Measurements from ENCODE around the gene ADAMTSL3. TPM values are rescaled to one million over a fixed set of nuclear protein-coding genes. Genes with fewer than 3 reads are reported as not detected.

ADAMTSL3 gene
- total RNA-seq, 1 experiment from 2014 or later: 1.8 TPM

DNA sequence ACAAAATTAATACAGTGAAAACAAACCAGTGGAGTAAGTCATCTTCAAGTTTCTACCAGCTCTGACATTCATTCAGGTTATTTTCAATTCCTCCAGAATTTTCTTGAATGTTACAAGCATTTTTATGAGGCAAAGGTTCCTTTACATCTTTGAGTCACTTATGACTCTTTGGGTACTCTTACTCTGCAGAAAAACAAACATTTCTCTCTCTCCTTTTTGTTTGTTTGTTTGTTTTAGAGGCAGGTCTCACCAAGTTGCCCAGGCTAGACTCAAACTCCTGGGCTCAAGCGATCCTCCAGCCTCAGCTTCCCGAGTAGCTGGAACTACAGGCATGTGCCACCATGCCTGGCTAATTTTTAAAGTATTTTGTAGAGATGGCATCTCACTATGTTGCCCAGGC is 233.5 kb downstream of the ADAMTSL3 start:
- no peak overlapping the region for H3K27ac Mint-ChIP-seq
- ChIA-PET CTCF (no interaction called here), POLR2A (no interaction called here)
- ATAC-seq (no peak), DNase-seq (ENCODE audit: low spot score) (no peak)
- H3K9me3 Mint-ChIP-seq: no peaks in the 10 kb centered on the region
- no peaks in the 10 kb centered on the region for H3K4me1 Mint-ChIP-seq
- no peaks in the 10 kb centered on the region for H3K27me3 Mint-ChIP-seq (ENCODE audit: low read depth)
- H3K36me3 Mint-ChIP-seq: no peaks in the 10 kb centered on the region
- H3K4me3 Mint-ChIP-seq: no peak overlapping the region
- TF ChIP-seq TEAD1 (CRISPR knock-in tag; IDR thresholded peaks at IDR 0.05) (no peak), IRF2 (CRISPR knock-in tag; IDR thresholded peaks at IDR 0.05; ENCODE audit: borderline replicate concordance, low read depth) (no peak), TCF7 (CRISPR knock-in tag; IDR thresholded peaks at IDR 0.05; ENCODE audit: low read depth) (no peak), SP1 (CRISPR knock-in tag; conservative IDR thresholded peaks at IDR 0.05) (no peak), MXD4 (CRISPR knock-in tag; IDR thresholded peaks at IDR 0.05; ENCODE audit: borderline replicate concordance) (no peak), ZNF425 (CRISPR knock-in tag; conservative IDR thresholded peaks at IDR 0.05) (no peak), EMX1 (CRISPR knock-in tag; IDR thresholded peaks at IDR 0.05) (no peak), CDX4 (CRISPR knock-in tag; IDR thresholded peaks at IDR 0.05; ENCODE audit: borderline replicate concordance) (no peak), ZNF423 (CRISPR knock-in tag; IDR thresholded peaks at IDR 0.05) (no peak), TEAD4 (CRISPR knock-in tag; IDR thresholded peaks at IDR 0.05) (no peak), RELA (CRISPR knock-in tag; IDR thresholded peaks at IDR 0.05; ENCODE audit: borderline replicate concordance) (no peak), ZBTB21 (CRISPR knock-in tag; IDR thresholded peaks at IDR 0.05; ENCODE audit: borderline replicate concordance) (no peak), ATF1 (CRISPR knock-in tag; IDR thresholded peaks at IDR 0.05) (no peak), CREM (CRISPR knock-in tag; IDR thresholded peaks at IDR 0.05) (no peak)
- TF ChIP-seq, protein P1, sequence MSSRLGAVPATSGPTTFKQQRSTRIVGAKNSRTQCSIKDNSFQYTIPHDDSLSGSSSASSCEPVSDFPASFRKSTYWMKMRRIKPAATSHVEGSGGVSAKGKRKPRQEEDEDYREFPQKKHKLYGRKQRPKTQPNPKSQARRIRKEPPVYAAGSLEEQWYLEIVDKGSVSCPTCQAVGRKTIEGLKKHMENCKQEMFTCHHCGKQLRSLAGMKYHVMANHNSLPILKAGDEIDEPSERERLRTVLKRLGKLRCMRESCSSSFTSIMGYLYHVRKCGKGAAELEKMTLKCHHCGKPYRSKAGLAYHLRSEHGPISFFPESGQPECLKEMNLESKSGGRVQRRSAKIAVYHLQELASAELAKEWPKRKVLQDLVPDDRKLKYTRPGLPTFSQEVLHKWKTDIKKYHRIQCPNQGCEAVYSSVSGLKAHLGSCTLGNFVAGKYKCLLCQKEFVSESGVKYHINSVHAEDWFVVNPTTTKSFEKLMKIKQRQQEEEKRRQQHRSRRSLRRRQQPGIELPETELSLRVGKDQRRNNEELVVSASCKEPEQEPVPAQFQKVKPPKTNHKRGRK (CRISPR knock-in tag; IDR thresholded peaks at IDR 0.05; ENCODE audit: borderline replicate concordance): no peak

DNA sequence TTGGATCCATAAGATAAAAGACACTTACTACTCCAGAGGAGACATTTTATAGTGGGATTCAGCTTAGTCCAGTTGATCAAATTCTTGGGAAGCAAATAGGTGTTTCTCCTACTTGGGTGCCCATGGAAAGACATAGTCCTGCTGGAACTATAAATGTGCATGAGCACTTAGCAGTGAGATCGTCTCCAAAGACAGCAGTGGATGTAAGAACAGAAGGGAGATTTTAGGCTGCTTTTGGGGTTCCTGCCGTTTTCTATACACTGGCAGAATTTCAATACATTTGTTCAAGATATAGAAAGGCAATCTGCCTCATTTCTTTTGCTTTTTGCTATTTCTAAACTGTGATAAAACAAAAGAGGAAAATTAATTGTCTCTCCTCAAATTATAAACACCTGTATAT is 234.0 kb downstream of the ADAMTSL3 start:
- ChIA-PET POLR2A (no interaction called here), CTCF (no interaction called here)
- Mint-ChIP-seq H3K36me3 (no peaks in the 10 kb centered on the region), H3K4me3 (no peak overlapping the region), H3K4me1 (no peaks in the 10 kb centered on the region), H3K27me3 (ENCODE audit: low read depth) (no peaks in the 10 kb centered on the region), H3K9me3 (no peaks in the 10 kb centered on the region), H3K27ac (no peak overlapping the region)
- no peak for DNase-seq (ENCODE audit: low spot score)
- ATAC-seq: no peak
- no peak for TF ChIP-seq TEAD4 (CRISPR knock-in tag; IDR thresholded peaks at IDR 0.05)

GRCh38 chr15:83889995-83890394 is 236.1 kb downstream of the ADAMTSL3 start:
- Mint-ChIP-seq H3K4me3 (no peak overlapping the region), H3K9me3 (no peaks in the 10 kb centered on the region), H3K36me3 (no peaks in the 10 kb centered on the region), H3K4me1 (no peaks in the 10 kb centered on the region), H3K27ac (no peak overlapping the region), H3K27me3 (ENCODE audit: low read depth) (no peaks in the 10 kb centered on the region)
- CTCF ChIA-PET: no interaction called here
- POLR2A ChIA-PET: no interaction called here
- ATAC-seq (no peak), DNase-seq (ENCODE audit: low spot score) (no peak)
- TF ChIP-seq JUN (CRISPR knock-in tag; IDR thresholded peaks at IDR 0.05): no peak
- TF ChIP-seq NR2C2 (CRISPR knock-in tag; IDR thresholded peaks at IDR 0.05): no peak
- no peak for TF ChIP-seq RELA (CRISPR knock-in tag; IDR thresholded peaks at IDR 0.05; ENCODE audit: borderline replicate concordance)
- no peak for TF ChIP-seq NFYB (CRISPR knock-in tag; conservative IDR thresholded peaks at IDR 0.05; ENCODE audit: low read depth)
- TF ChIP-seq, protein P2, sequence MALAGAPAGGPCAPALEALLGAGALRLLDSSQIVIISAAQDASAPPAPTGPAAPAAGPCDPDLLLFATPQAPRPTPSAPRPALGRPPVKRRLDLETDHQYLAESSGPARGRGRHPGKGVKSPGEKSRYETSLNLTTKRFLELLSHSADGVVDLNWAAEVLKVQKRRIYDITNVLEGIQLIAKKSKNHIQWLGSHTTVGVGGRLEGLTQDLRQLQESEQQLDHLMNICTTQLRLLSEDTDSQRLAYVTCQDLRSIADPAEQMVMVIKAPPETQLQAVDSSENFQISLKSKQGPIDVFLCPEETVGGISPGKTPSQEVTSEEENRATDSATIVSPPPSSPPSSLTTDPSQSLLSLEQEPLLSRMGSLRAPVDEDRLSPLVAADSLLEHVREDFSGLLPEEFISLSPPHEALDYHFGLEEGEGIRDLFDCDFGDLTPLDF (CRISPR knock-in tag; IDR thresholded peaks at IDR 0.05): no peak
- TF ChIP-seq, protein P3, sequence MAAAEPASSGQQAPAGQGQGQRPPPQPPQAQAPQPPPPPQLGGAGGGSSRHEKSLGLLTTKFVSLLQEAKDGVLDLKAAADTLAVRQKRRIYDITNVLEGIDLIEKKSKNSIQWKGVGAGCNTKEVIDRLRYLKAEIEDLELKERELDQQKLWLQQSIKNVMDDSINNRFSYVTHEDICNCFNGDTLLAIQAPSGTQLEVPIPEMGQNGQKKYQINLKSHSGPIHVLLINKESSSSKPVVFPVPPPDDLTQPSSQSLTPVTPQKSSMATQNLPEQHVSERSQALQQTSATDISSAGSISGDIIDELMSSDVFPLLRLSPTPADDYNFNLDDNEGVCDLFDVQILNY (CRISPR knock-in tag; IDR thresholded peaks at IDR 0.05): no peak
- no peak for TF ChIP-seq NFE2L1 (CRISPR knock-in tag; IDR thresholded peaks at IDR 0.05)
- no peak for TF ChIP-seq USF2 (CRISPR knock-in tag; IDR thresholded peaks at IDR 0.05)
- TF ChIP-seq MAX (CRISPR knock-in tag; IDR thresholded peaks at IDR 0.05): no peak
- TF ChIP-seq, protein P4, sequence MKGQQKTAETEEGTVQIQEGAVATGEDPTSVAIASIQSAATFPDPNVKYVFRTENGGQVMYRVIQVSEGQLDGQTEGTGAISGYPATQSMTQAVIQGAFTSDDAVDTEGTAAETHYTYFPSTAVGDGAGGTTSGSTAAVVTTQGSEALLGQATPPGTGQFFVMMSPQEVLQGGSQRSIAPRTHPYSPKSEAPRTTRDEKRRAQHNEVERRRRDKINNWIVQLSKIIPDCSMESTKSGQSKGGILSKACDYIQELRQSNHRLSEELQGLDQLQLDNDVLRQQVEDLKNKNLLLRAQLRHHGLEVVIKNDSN (CRISPR knock-in tag; IDR thresholded peaks at IDR 0.05): no peak
